Esophagus squamous epithelium (tissue), 5 donors: ENCODE results near the gene TMEM128. TPM values are rescaled to one million over a fixed set of nuclear protein-coding genes. Genes with fewer than 3 reads are reported as not detected.
"Not testable (repeated sequence)": the region's sequence is repeated elsewhere in the genome, so short reads cannot be mapped to it uniquely, and the experiment has no call there.

ENCODE experiments used
- DNase-seq: peaks from one replicate; lab custom pipeline; 2025; lab: John Stamatoyannopoulos, UW
- H3K27ac ChIP-seq, 4 donors: fragments of 200-600 bp; sonication (generic); one replicate each; pipeline ENCODE4 v1.5.1; 2016 to 2019; ENCODE audit warnings: mild to moderate bottlenecking in 1 of 4
- H3K27me3 ChIP-seq, 4 donors: fragments of 200-600 bp; sonication (generic); 1 replicate in 3 of 4; 2 replicates in 1 of 4; pipeline versions ENCODE4 v1.5.1 to v1.6.0; 2017 to 2021; ENCODE audit warnings: antibody characterized with exemption in 1 of 4
- H3K36me3 ChIP-seq, 3 donors: fragments of 200-600 bp; sonication (generic); one replicate each; pipeline ENCODE4 v1.5.1; 2016 to 2019
- H3K4me1 ChIP-seq, 3 donors: fragments of 200-600 bp; sonication (generic); one replicate each; pipeline ENCODE4 v1.5.1; 2017 to 2019
- H3K4me3 ChIP-seq, 4 donors: fragments of 200-600 bp; sonication (generic); 1 replicate in 3 of 4; 2 replicates in 1 of 4; pipeline ENCODE4 v1.5.1; 2016 to 2019; ENCODE audit warnings: mild to moderate bottlenecking in 2 of 4, moderate library complexity in 1 of 4
- H3K9me3 ChIP-seq, 3 donors: fragments of 200-600 bp; sonication (generic); one replicate each; pipeline ENCODE4 v1.5.1; 2016 to 2019
- POLR2A ChIP-seq, 4 donors: fragments of 450-650 bp; IDR thresholded peaks; one replicate each; pipeline ENCODE4 v1.6.1; 2017; ENCODE audit warnings: antibody characterized with exemption in 4 of 4, mild to moderate bottlenecking in 4 of 4, moderate library complexity in 3 of 4
- WGBS, 2 donors: methylation state at CpG; one replicate each; pipeline ENCODE4 v1.1.5; 2018; 5-methylcytosine and 5-hydroxymethylcytosine counted together
- intact Hi-C: fragments of 100-400 bp; cut with DNase I; formaldehyde crosslinking; loops from one replicate; pipeline ENCODE4 v1.15.0; 2022
- total RNA-seq, 4 donors: library from RNA; depleted of rRNA; stranded (reverse); fragments of >200 nt; gene quantifications; one replicate each; pipeline ENCODE4 v1.1.0, GENCODE V29; 2016
- TF ChIP-seq, protein P1 (sequence below), 6 experiments: fragments of 450-650 bp in 4 of 6; fragments of 200-600 bp in 2 of 6; sonication (generic) in 2 of 6; IDR thresholded peaks; one replicate each; pipeline ENCODE4 v1.5.1; 2016 to 2019; ENCODE audit warnings: antibody characterized with exemption in 6 of 6, mild to moderate bottlenecking in 4 of 6, moderate library complexity in 4 of 6
- donor health status: DM: yes; HTN: yes; CAD: no.

Gene TMEM128
- total RNA-seq, 4 donors from 2014 or later = 8.6 to 15.1 (median 11.6) TPM

DNA sequence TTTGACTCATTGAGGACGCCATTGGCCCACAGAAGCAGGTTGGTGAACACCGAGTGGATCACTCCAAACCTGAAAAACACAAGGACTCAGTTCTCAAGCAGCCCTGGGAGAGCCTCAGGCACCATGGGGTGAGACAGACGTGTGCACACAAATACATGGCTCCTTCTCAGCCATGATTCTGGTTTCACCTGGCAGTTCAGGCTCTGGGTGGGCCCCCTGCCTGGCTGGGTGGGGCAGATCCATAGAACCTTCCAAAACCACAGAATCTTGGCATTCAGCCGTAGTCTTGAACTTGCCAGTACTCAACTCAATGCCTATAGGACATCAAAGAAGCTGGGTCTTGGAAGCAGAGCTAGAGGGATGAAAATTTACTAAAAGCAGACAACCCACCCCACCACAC, 45.5 kb downstream of the TMEM128 start:
- Histone ChIP-seq H3K4me1 (peaks cover 6 to 31% (median 8%) of the 10 kb centered on the region in 3 donors), H3K9me3 (no peaks in the 10 kb centered on the region), H3K36me3 (no peaks in the 10 kb centered on the region), H3K27me3 (peaks cover 0 to 17% (median 0%) of the 10 kb centered on the region in 4 donors), H3K4me3 (no peak overlapping the region), H3K27ac (peak overlapping the region in 2 of 4 donors; percentile 69 to 77)
- 23% methylated on average over 2 of the region's 4 CpGs; no CpG with 5 or more reads in 1 of the 2 donors for WGBS, 2 donors
- intact Hi-C loops = no loop called here
- TF ChIP-seq POLR2A (IDR thresholded peaks at IDR 0.05) = no peak
- TF ChIP-seq, protein P1, sequence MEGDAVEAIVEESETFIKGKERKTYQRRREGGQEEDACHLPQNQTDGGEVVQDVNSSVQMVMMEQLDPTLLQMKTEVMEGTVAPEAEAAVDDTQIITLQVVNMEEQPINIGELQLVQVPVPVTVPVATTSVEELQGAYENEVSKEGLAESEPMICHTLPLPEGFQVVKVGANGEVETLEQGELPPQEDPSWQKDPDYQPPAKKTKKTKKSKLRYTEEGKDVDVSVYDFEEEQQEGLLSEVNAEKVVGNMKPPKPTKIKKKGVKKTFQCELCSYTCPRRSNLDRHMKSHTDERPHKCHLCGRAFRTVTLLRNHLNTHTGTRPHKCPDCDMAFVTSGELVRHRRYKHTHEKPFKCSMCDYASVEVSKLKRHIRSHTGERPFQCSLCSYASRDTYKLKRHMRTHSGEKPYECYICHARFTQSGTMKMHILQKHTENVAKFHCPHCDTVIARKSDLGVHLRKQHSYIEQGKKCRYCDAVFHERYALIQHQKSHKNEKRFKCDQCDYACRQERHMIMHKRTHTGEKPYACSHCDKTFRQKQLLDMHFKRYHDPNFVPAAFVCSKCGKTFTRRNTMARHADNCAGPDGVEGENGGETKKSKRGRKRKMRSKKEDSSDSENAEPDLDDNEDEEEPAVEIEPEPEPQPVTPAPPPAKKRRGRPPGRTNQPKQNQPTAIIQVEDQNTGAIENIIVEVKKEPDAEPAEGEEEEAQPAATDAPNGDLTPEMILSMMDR (IDR thresholded peaks at IDR 0.05) = no peak
- DNase-seq = no peak

DNA sequence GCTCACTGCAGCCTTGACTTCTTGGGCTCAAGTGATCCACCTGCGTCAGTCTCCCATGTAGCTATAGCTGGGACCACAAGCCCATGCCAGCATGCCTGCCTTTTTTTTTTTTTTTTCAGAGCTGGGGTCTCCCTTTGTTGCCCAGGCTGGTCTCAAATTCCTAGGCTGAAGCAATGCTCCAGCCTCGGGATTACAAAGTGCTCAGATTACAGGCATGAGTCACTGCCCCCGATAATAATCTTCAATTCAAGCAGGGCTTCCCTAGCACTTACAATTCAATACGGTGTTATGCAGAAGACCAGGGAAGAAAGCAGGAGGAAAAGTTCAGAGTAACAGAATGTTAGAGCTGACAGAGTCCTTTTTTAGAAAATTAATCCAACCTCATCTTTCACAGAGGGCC, 47.4 kb downstream of the TMEM128 start:
- TF ChIP-seq, protein P1 (IDR thresholded peaks at IDR 0.05) = no peak
- TF ChIP-seq POLR2A (IDR thresholded peaks at IDR 0.05) = no peak
- peaks cover 0 to 26% (median 0%) of the 10 kb centered on the region in 4 donors for H3K27me3 ChIP-seq
- 50% methylated on average over 3 of the region's 4 CpGs; no CpG with 5 or more reads in 1 of the 2 donors for WGBS, 2 donors
- intact Hi-C loops = no loop called here
- H3K36me3 ChIP-seq = no peaks in the 10 kb centered on the region
- H3K9me3 ChIP-seq = no peaks in the 10 kb centered on the region
- H3K4me3 ChIP-seq = no peak overlapping the region
- no peak overlapping the region for H3K27ac ChIP-seq
- no peak for DNase-seq
- peaks cover 6 to 31% (median 8%) of the 10 kb centered on the region in 3 donors for H3K4me1 ChIP-seq

DNA sequence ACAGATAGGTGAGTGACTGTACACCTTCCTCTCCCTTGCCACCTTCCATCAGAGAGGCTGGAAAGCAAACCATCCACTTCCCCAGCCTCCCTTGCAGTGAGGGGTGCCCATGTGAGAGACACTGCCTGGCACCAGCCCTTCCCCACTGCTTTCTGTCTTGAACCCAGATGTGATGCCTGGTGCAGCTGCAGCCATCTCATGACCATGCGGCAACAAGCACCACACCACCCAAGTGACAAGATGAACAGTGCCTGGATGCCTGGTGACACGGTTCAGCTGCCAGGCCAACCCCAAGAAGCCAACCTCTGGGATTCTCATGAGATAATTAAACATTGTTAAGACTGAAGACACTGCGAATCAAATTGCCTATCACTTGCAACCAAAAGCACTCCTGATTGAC, 52.7 kb downstream of the TMEM128 start:
- whole genome bisulfite sequencing, 2 donors = 92 to 96% methylated on average over 1 to 2 of the region's 3 CpGs
- intact Hi-C loops = no loop called here
- H3K36me3 ChIP-seq = no peaks in the 10 kb centered on the region

GRCh38 chr4:4188557-4188956, 59.5 kb downstream of the TMEM128 start:
- 68% methylated on average over 3 of the region's 3 CpGs; no CpG with 5 or more reads in 1 of the 2 donors for WGBS, 2 donors
- H3K4me1 ChIP-seq, intact Hi-C loops, DNase-seq, H3K36me3 ChIP-seq, H3K9me3 ChIP-seq, H3K27ac ChIP-seq, H3K4me3 ChIP-seq: not testable (repeated sequence)
- peaks cover 0 to 30% (median 0%) of the 10 kb centered on the region in 4 donors for H3K27me3 ChIP-seq

More for the DNA sequence above, 52.7 kb downstream of the TMEM128 start:
- Histone ChIP-seq H3K27ac (no peak overlapping the region), H3K4me1 (no peaks in the 10 kb centered on the region), H3K4me3 (no peak overlapping the region), H3K27me3 (peaks cover 0 to 24% (median 0%) of the 10 kb centered on the region in 4 donors), H3K9me3 (no peaks in the 10 kb centered on the region)
- no peak for DNase-seq
- TF ChIP-seq, protein P1 (IDR thresholded peaks at IDR 0.05) = no peak
- no peak for TF ChIP-seq POLR2A (IDR thresholded peaks at IDR 0.05)

Other genes with a start within 250 kb of the TMEM128 start
- gene OTOP1, start 21.3 kb downstream of the TMEM128 start, total RNA-seq = under 1 TPM in 3 of 4 donors, not detected in 1; 0.19 to 0.53 (median 0.34) TPM
- 10 to 100 TPM in 3 of 4 donors, 1 to 10 TPM in 1; 9.1 to 35.7 (median 22.0) TPM for gene LYAR, start 41.9 kb upstream of the TMEM128 start, total RNA-seq
- 1 to 10 TPM; 1.7 to 6.3 (median 4.4) TPM for gene ZBTB49, start 42.0 kb upstream of the TMEM128 start, total RNA-seq
- 10 to 100 TPM; 21.2 to 48.8 (median 37.5) TPM for gene NSG1, start 138.9 kb upstream of the TMEM128 start, total RNA-seq